K562 (cell line): Measurements from ENCODE around the gene ZNF556. TPM values are rescaled to one million over a fixed set of nuclear protein-coding genes. Genes with fewer than 3 reads are reported as not detected.

Source experiments
- ATAC-seq: fragments of 200-7000 bp; cut with Tn5 transposase; 3 replicates; pipeline ENCODE4 v1.9.1; 2020; ENCODE audit warnings: moderate library complexity
- BruUV-seq: library from RNA; stranded (reverse); fragments of 400-500 nt; replicated peaks from 2 replicates; lab custom pipeline; 2021; lab: Mats Ljungman, UMichigan
- CTCF ChIA-PET: fragments of 300-600 bp; formaldehyde crosslinking; extraction: SDS; loops from one replicate; lab custom pipeline; 2021; ENCODE audit warnings: low intra/inter-chr PET ratio; lab: Yijun Ruan, JAX
- POLR2A ChIA-PET: fragments of 300-600, 350-650 bp; sonication (Branson Sonifier 250); formaldehyde crosslinking; extraction: SDS; loops from one replicate; lab custom pipeline; 2021; ENCODE audit warnings: antibody characterized with exemption, inconsistent platforms; lab: Yijun Ruan, JAX
- DNase-seq, 4 experiments: peaks; one replicate each; pipeline versions ENCODE4 v3.0.0 to v3.0.0-alpha.2; 2011 to 2018; ENCODE audit warnings: low spot score in 3 of 4, mixed read lengths in 3 of 4; ENCODE audit errors: extremely low read depth in 1 of 4
- FAIRE-seq: peaks from 2 replicates; lab custom pipeline; 2011; peaks lifted over from hg19 to GRCh38; lab: Jason Lieb, UNC
- H2AFZ ChIP-seq: 2 replicates; pipeline ENCODE4 v1.6.0; 2011; ENCODE audit warnings: low read depth, low read length, control low read depth, inconsistent platforms
- H3K27ac ChIP-seq: fragments of 200-600 bp; 3 replicates; pipeline ENCODE4 v1.8.0; 2011; ENCODE audit warnings: low read depth, mild to moderate bottlenecking, control low read depth, inconsistent platforms, low read length, moderate library complexity, mixed read lengths; ENCODE audit errors: extremely low read depth
- H3K27me3 ChIP-seq, 2 experiments: fragments of 300-600 bp in 1 of 2; 2 replicates in 1 of 2; 3 replicates in 1 of 2; pipeline versions ENCODE4 v1.6.0 to v1.8.0; 2011; ENCODE audit warnings: inconsistent platforms in 2 of 2, low read length in 2 of 2, mild to moderate bottlenecking in 1 of 2, mixed read lengths in 1 of 2, moderate library complexity in 1 of 2; ENCODE audit not compliant: control insufficient read depth in 2 of 2, insufficient read depth in 2 of 2
- H3K36me3 ChIP-seq: fragments of 300-600 bp; 3 replicates; pipeline ENCODE4 v1.8.0; 2011; ENCODE audit warnings: mild to moderate bottlenecking, low read length, inconsistent platforms; ENCODE audit not compliant: control insufficient read depth, insufficient read depth
- H3K4me1 ChIP-seq, 2 experiments: fragments of 200-600 bp in 1 of 2; replicated peaks in 1 of 2; 2 replicates in 1 of 2; 3 replicates in 1 of 2; pipeline versions ENCODE4 v1.5.1 to v1.8.0; 2011; ENCODE audit warnings: inconsistent platforms in 2 of 2, low read length in 2 of 2, mild to moderate bottlenecking in 1 of 2, mixed read lengths in 1 of 2, moderate library complexity in 1 of 2; ENCODE audit not compliant: control insufficient read depth in 2 of 2, insufficient read depth in 2 of 2
- H3K4me2 ChIP-seq: 2 replicates; pipeline ENCODE4 v1.6.1; 2011; ENCODE audit warnings: low read length, control low read depth, inconsistent platforms, mixed read lengths; ENCODE audit not compliant: insufficient read depth
- H3K4me3 ChIP-seq: fragments of 200-600 bp; sonication (generic), shearing (Covaris generic); 2 replicates; pipeline ENCODE4 v1.5.1; 2016; ENCODE audit warnings: control low read depth, inconsistent platforms
- H3K79me2 ChIP-seq: fragments of 200-600 bp; 3 replicates; pipeline ENCODE4 v1.8.0; 2011; ENCODE audit warnings: low read length, inconsistent platforms; ENCODE audit not compliant: control insufficient read depth, insufficient read depth
- H3K9ac ChIP-seq, 2 experiments: 2 replicates each; pipeline versions ENCODE4 v1.6.0 to v1.6.1; 2011; ENCODE audit warnings: low read depth in 2 of 2, low read length in 2 of 2, control low read depth in 1 of 2, inconsistent platforms in 1 of 2, mild to moderate bottlenecking in 1 of 2, mixed read lengths in 1 of 2; ENCODE audit not compliant: insufficient read depth in 1 of 2
- H3K9me1 ChIP-seq: one replicate; pipeline ENCODE4 v1.6.0; 2011; ENCODE audit warnings: inconsistent platforms, mild to moderate bottlenecking, low read length, moderate library complexity; ENCODE audit not compliant: control insufficient read depth, insufficient read depth
- H3K9me3 ChIP-seq: replicated peaks from 2 replicates; pipeline ENCODE4 v1.5.1; 2011; ENCODE audit warnings: low read depth, low read length, inconsistent platforms; ENCODE audit not compliant: control insufficient read depth, insufficient read depth
- H4K20me1 ChIP-seq: replicated peaks from 2 replicates; pipeline ENCODE4 v1.6.1; 2011; ENCODE audit warnings: low read length, inconsistent platforms, mixed read lengths; ENCODE audit not compliant: control insufficient read depth, insufficient read depth
- CBX3 ChIP-seq, 2 experiments: IDR thresholded peaks; 1 replicate in 1 of 2; 2 replicates in 1 of 2; pipeline ENCODE4 v1.6.1; 2012; ENCODE audit warnings: inconsistent platforms in 2 of 2, low read length in 2 of 2, borderline replicate concordance in 1 of 2, control low read depth in 1 of 2
- FUS ChIP-seq: fragments of 200-400 bp; formaldehyde crosslinking; optimal IDR thresholded peaks from 2 replicates; pipeline ENCODE3; 2017; ENCODE audit warnings: low read depth, low read length
- RFX7 ChIP-seq: fragments of 250-450 bp; sonication (Bioruptor Pico); IDR thresholded peaks from 2 replicates; pipeline ENCODE4 v1.5.1; 2021; ENCODE audit warnings: mild to moderate bottlenecking
- STAG1 ChIP-seq: sonication (generic); formaldehyde crosslinking; IDR thresholded peaks from 2 replicates; pipeline ENCODE4 v1.5.0; 2020; ENCODE audit warnings: missing genetic modification reagents, borderline replicate concordance
- TRIM24 ChIP-seq, 2 experiments: fragments of 450-650 bp; IDR thresholded peaks; 2 replicates each; pipeline ENCODE4 v1.6.1; 2016
- TRIM28 ChIP-seq: fragments of 450-650 bp; IDR thresholded peaks from 2 replicates; pipeline ENCODE4 v1.6.1; 2017
- ZBTB43 ChIP-seq: sonication (generic); formaldehyde crosslinking; IDR thresholded peaks from 2 replicates; pipeline ENCODE4 v1.8.0; 2023; ENCODE audit warnings: mild to moderate bottlenecking, missing genetic modification reagents
- ZC3H4 ChIP-seq: sonication (generic); formaldehyde crosslinking; IDR thresholded peaks from 2 replicates; pipeline ENCODE4 v1.9.0; 2021; ENCODE audit warnings: missing genetic modification reagents, borderline replicate concordance
- ZKSCAN3 ChIP-seq: fragments of 250-450 bp; sonication (Bioruptor Pico); IDR thresholded peaks from 2 replicates; pipeline ENCODE4 v1.4.0; 2020
- ZNF75A ChIP-seq: fragments of 450-650 bp; formaldehyde crosslinking; IDR thresholded peaks from 2 replicates; pipeline ENCODE4 v1.4.0; 2020; ENCODE audit warnings: mild to moderate bottlenecking
- WGBS: fragments of 100-300 bp; shearing (Covaris generic); methylation state at CpG from one replicate; pipeline ENCODE4 v1.1.6; 2016; ENCODE audit warnings: low coverage, mixed read lengths; ENCODE audit not compliant: insufficient coverage; ENCODE audit errors: missing lambda C conversion rate; 5-methylcytosine and 5-hydroxymethylcytosine counted together
- in situ Hi-C: fragments of 300-500 bp; cut with MboI; formaldehyde crosslinking; loops from 4 replicates; pipeline ENCODE4 v1.15.0; 2018; ENCODE audit warnings: inconsistent platforms, mixed read lengths
- intact Hi-C: fragments of 100-400 bp; cut with micrococcal nuclease; formaldehyde crosslinking; loops from 2 replicates; pipeline ENCODE4 v1.14.2; 2022
- polyA plus RNA-seq, 8 experiments: library from polyadenylated mRNA; depleted of rRNA in 4 of 8; stranded (reverse) in 5 of 8; unstranded in 3 of 8; fragments of >200 nt; fragmentation: Nextera tagmentation in 2 of 8; fragmentation: Illumina TruSeq in 1 of 8; extraction: Ambion mirVana in 2 of 8; extraction: Trizol in 1 of 8; gene quantifications; 2 replicates each; pipeline versions ENCODE4 v1.2.1 to v1.2.3, GENCODE V29; 2011 to 2014; ENCODE audit warnings: inconsistent platforms in 1 of 8, missing spikeins in 1 of 8
- total RNA-seq, 7 experiments: library from RNA; depleted of rRNA in 6 of 7; stranded (reverse); fragments of >200 nt in 6 of 7; fragmentation: Illumina TruSeq in 2 of 7; extraction: Trizol in 2 of 7; gene quantifications; 2 replicates each; pipeline versions ENCODE4 v1.2.1 to v1.2.3, GENCODE V29; 2011 to 2021; ENCODE audit warnings: low replicate concordance in 1 of 7
- TF ChIP-seq, protein P1 (sequence below): fragments of 450-650 bp; conservative IDR thresholded peaks from 2 replicates; pipeline ENCODE4 v1.6.1; 2016; ENCODE audit warnings: missing genetic modification characterization, low read depth, mild to moderate bottlenecking, control low read depth, missing compliant biosample characterization
- TF ChIP-seq, protein P2 (sequence below), 2 experiments: fragments of 450-650 bp; IDR thresholded peaks; 2 replicates each; pipeline ENCODE4 v1.6.1; 2016

The ZNF556 gene
- total and polyA plus RNA-seq, 9 of the 15 experiments (the other 6 are each of a cell fraction or from before 2014, with no cell fraction given): 0.01 to 0.36 (median 0.10) TPM; not detected in 1

- H3K4me2 ChIP-seq: no peak overlapping the region
- no peak overlapping the region for H3K4me3 ChIP-seq
- H3K9ac ChIP-seq: no peak overlapping the region
- peaks cover 7% of the 10 kb centered on the region; the same call in 1 of the 2 replicates for H3K9me3 ChIP-seq
- H3K27ac ChIP-seq: no peak overlapping the region
- 33% methylated on average over 8 of the region's 8 CpGs for WGBS
- POLR2A ChIA-PET: no interaction called here
- BruUV-seq: no TSS peak
- no peak overlapping the region for H2AFZ ChIP-seq
- CTCF ChIA-PET: no interaction called here
- H3K9me1 ChIP-seq: no peaks in the 10 kb centered on the region
- in situ Hi-C loops (no loop called here), intact Hi-C loops (no loop called here)
- no peaks in the 10 kb centered on the region for H3K36me3 ChIP-seq
- peaks cover 0 to 4% of the 10 kb centered on the region in 2 experiments; a peak in 1 of 5 replicates for H3K27me3 ChIP-seq
- no peak for FAIRE-seq
- H4K20me1 ChIP-seq: no peaks in the 10 kb centered on the region
- H3K4me1 ChIP-seq: peaks cover 0 to 13% of the 10 kb centered on the region in 2 experiments; a peak in 2 of 5 replicates
- no peak for TF ChIP-seq FUS
- TF ChIP-seq TRIM24 (IDR thresholded peaks at IDR 0.05): peak in 1 of 2 experiments; percentile 25; a peak in 1 of 4 replicates
- TF ChIP-seq RFX7 (CRISPR knock-in tag): no peak
- peak in 1 of 2 experiments; percentile 68; a peak in 1 of 3 replicates for TF ChIP-seq CBX3 (IDR thresholded peaks at IDR 0.05; ENCODE audit: borderline replicate concordance in 1 of 2, low read length in 2 of 2)
- TF ChIP-seq, protein P1, sequence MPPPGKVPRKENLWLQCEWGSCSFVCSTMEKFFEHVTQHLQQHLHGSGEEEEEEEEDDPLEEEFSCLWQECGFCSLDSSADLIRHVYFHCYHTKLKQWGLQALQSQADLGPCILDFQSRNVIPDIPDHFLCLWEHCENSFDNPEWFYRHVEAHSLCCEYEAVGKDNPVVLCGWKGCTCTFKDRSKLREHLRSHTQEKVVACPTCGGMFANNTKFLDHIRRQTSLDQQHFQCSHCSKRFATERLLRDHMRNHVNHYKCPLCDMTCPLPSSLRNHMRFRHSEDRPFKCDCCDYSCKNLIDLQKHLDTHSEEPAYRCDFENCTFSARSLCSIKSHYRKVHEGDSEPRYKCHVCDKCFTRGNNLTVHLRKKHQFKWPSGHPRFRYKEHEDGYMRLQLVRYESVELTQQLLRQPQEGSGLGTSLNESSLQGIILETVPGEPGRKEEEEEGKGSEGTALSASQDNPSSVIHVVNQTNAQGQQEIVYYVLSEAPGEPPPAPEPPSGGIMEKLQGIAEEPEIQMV (tag): no peak
- TF ChIP-seq, protein P2, sequence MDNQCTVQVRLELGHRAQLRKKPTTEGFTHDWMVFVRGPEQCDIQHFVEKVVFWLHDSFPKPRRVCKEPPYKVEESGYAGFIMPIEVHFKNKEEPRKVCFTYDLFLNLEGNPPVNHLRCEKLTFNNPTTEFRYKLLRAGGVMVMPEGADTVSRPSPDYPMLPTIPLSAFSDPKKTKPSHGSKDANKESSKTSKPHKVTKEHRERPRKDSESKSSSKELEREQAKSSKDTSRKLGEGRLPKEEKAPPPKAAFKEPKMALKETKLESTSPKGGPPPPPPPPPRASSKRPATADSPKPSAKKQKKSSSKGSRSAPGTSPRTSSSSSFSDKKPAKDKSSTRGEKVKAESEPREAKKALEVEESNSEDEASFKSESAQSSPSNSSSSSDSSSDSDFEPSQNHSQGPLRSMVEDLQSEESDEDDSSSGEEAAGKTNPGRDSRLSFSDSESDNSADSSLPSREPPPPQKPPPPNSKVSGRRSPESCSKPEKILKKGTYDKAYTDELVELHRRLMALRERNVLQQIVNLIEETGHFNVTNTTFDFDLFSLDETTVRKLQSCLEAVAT (IDR thresholded peaks at IDR 0.05): no peak
- peak; percentile 90 for TF ChIP-seq ZNF75A
- no peak for TF ChIP-seq ZC3H4 (CRISPR knock-in tag)
- TF ChIP-seq ZBTB43 (CRISPR knock-in tag): no peak
- no peak for TF ChIP-seq ZKSCAN3 (CRISPR knock-in tag)
- peak; percentile 81; the same call in 1 of the 2 replicates for TF ChIP-seq TRIM28
- no peak for TF ChIP-seq STAG1
- no peak for ATAC-seq
- H3K79me2 ChIP-seq: peaks cover 9% of the 10 kb centered on the region
- no peak for DNase-seq
Observed at GRCh38 chr19:2896694-2897093, 29.6 kb downstream of the ZNF556 start.
